ENCODE results near the gene SLC35E1. TPM values are rescaled to one million over a fixed set of nuclear protein-coding genes. Genes with fewer than 3 reads are reported as not detected.

Gene SLC35E1
- total RNA-seq, 1 experiment from 2014 or later: 43.5 TPM

GRCh38 chr19:16537111-16537510 lies 35.1 kb downstream of the SLC35E1 start:
- DNase-seq (ENCODE audit: low read depth, low spot score) (no peak), ATAC-seq (no peak)
- peaks cover 5% of the 10 kb centered on the region; the same call in 1 of the 2 replicates for H3K4me1 ChIP-seq (ENCODE audit: control insufficient read depth, insufficient read depth, low read length)
- CTCF ChIA-PET: no interaction called here
- peaks cover 4% of the 10 kb centered on the region for H3K36me3 ChIP-seq (ENCODE audit: control insufficient read depth, insufficient read depth, low read length)
- POLR2A ChIA-PET: interaction anchor here (0.6 kb wide), 1 partner anchor 24 kb away, joined by 4 read pairs; no protein-coding TSS in a partner anchor
- TF ChIP-seq, protein P1, sequence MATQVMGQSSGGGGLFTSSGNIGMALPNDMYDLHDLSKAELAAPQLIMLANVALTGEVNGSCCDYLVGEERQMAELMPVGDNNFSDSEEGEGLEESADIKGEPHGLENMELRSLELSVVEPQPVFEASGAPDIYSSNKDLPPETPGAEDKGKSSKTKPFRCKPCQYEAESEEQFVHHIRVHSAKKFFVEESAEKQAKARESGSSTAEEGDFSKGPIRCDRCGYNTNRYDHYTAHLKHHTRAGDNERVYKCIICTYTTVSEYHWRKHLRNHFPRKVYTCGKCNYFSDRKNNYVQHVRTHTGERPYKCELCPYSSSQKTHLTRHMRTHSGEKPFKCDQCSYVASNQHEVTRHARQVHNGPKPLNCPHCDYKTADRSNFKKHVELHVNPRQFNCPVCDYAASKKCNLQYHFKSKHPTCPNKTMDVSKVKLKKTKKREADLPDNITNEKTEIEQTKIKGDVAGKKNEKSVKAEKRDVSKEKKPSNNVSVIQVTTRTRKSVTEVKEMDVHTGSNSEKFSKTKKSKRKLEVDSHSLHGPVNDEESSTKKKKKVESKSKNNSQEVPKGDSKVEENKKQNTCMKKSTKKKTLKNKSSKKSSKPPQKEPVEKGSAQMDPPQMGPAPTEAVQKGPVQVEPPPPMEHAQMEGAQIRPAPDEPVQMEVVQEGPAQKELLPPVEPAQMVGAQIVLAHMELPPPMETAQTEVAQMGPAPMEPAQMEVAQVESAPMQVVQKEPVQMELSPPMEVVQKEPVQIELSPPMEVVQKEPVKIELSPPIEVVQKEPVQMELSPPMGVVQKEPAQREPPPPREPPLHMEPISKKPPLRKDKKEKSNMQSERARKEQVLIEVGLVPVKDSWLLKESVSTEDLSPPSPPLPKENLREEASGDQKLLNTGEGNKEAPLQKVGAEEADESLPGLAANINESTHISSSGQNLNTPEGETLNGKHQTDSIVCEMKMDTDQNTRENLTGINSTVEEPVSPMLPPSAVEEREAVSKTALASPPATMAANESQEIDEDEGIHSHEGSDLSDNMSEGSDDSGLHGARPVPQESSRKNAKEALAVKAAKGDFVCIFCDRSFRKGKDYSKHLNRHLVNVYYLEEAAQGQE (IDR thresholded peaks at IDR 0.05; ENCODE audit: insufficient read depth in 1 of 2, low read depth in 2 of 2, low read length in 1 of 2): no peak
- TF ChIP-seq, protein P2, sequence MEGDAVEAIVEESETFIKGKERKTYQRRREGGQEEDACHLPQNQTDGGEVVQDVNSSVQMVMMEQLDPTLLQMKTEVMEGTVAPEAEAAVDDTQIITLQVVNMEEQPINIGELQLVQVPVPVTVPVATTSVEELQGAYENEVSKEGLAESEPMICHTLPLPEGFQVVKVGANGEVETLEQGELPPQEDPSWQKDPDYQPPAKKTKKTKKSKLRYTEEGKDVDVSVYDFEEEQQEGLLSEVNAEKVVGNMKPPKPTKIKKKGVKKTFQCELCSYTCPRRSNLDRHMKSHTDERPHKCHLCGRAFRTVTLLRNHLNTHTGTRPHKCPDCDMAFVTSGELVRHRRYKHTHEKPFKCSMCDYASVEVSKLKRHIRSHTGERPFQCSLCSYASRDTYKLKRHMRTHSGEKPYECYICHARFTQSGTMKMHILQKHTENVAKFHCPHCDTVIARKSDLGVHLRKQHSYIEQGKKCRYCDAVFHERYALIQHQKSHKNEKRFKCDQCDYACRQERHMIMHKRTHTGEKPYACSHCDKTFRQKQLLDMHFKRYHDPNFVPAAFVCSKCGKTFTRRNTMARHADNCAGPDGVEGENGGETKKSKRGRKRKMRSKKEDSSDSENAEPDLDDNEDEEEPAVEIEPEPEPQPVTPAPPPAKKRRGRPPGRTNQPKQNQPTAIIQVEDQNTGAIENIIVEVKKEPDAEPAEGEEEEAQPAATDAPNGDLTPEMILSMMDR (IDR thresholded peaks at IDR 0.05): no peak
- TF ChIP-seq SIN3A (IDR thresholded peaks at IDR 0.05; ENCODE audit: borderline replicate concordance, insufficient read depth, low read depth, low read length) (no peak), POLR2AphosphoS5 (IDR thresholded peaks at IDR 0.05; ENCODE audit: low read depth, low read length) (no peak), TCF7L2 (IDR thresholded peaks at IDR 0.05; ENCODE audit: low read depth, low read length) (no peak)
- H3K9me3 ChIP-seq (ENCODE audit: control insufficient read depth, insufficient read depth, low read depth, low read length): no peaks in the 10 kb centered on the region
- intact Hi-C loops (cut with micrococcal nuclease; ENCODE audit: unreplicated experiment) (no loop called here), in situ Hi-C loops (cut with HindIII; ENCODE audit: low pct_unique_long_range_greater_than_20kb, low sequenced_read_pairs) (no loop called here)
- H3K27me3 ChIP-seq (ENCODE audit: control insufficient read depth, insufficient read depth, low read length): no peaks in the 10 kb centered on the region
- H3K4me3 ChIP-seq (ENCODE audit: low read depth in 2 of 2, low read length in 2 of 2): no peak overlapping the region
- no peak overlapping the region for H3K27ac ChIP-seq (ENCODE audit: low read length)
- BruUV-seq (replicated peaks): no TSS peak

DNA sequence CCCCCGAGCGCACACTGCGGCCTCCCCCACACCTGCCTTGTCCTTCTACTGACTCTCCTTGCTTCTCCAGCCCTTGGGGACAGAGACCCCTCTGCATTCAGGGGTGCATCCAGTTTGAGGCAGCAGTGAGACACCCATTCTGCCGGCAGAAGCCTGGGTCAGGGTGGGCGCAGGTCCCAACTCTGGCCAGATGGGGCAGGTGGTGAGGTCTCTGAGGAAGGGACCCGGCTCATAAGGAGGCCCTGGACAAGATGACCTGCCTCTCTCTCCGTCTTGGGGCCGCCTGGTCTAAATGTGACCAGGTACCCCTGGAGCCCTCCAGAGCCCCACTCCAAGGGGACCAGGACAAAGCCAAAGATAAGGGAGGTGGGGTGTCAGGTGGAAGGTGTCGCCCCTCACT lies 36.1 kb downstream of the SLC35E1 start:
- peaks cover 4% of the 10 kb centered on the region for H3K36me3 ChIP-seq (ENCODE audit: control insufficient read depth, insufficient read depth, low read length)
- CTCF ChIA-PET: no interaction called here
- in situ Hi-C loops (cut with HindIII; ENCODE audit: low pct_unique_long_range_greater_than_20kb, low sequenced_read_pairs): no loop called here

More for the DNA sequence above, 36.1 kb downstream of the SLC35E1 start:
- intact Hi-C loops (cut with micrococcal nuclease; ENCODE audit: unreplicated experiment): no loop called here
- POLR2A ChIA-PET: no interaction called here
- no peaks in the 10 kb centered on the region for H3K9me3 ChIP-seq (ENCODE audit: control insufficient read depth, insufficient read depth, low read depth, low read length)
- no peak overlapping the region for H3K27ac ChIP-seq (ENCODE audit: low read length)
- no TSS peak for BruUV-seq (replicated peaks)
- DNase-seq (ENCODE audit: low read depth, low spot score): no peak
- TF ChIP-seq SIN3A (IDR thresholded peaks at IDR 0.05; ENCODE audit: borderline replicate concordance, insufficient read depth, low read depth, low read length) (no peak), TCF7L2 (IDR thresholded peaks at IDR 0.05; ENCODE audit: low read depth, low read length) (no peak), POLR2AphosphoS5 (IDR thresholded peaks at IDR 0.05; ENCODE audit: low read depth, low read length) (no peak)
- TF ChIP-seq, protein P2 (IDR thresholded peaks at IDR 0.05): no peak
- TF ChIP-seq, protein P1 (IDR thresholded peaks at IDR 0.05; ENCODE audit: insufficient read depth in 1 of 2, low read depth in 2 of 2, low read length in 1 of 2): no peak
- no peaks in the 10 kb centered on the region for H3K27me3 ChIP-seq (ENCODE audit: control insufficient read depth, insufficient read depth, low read length)
- H3K4me1 ChIP-seq (ENCODE audit: control insufficient read depth, insufficient read depth, low read length): peaks cover 3% of the 10 kb centered on the region; the same call in 1 of the 2 replicates
- H3K4me3 ChIP-seq (ENCODE audit: low read depth in 2 of 2, low read length in 2 of 2): no peak overlapping the region
- no peak for ATAC-seq
